ENCODE data around the gene NRCAM. TPM values are rescaled to one million over a fixed set of nuclear protein-coding genes. Genes with fewer than 3 reads are reported as not detected.

The NRCAM gene
- total and polyA plus RNA-seq, 2 donors (not counting 1 experiment from before 2014, with no cell fraction given) = 0.75 to 4.6 TPM

DNA sequence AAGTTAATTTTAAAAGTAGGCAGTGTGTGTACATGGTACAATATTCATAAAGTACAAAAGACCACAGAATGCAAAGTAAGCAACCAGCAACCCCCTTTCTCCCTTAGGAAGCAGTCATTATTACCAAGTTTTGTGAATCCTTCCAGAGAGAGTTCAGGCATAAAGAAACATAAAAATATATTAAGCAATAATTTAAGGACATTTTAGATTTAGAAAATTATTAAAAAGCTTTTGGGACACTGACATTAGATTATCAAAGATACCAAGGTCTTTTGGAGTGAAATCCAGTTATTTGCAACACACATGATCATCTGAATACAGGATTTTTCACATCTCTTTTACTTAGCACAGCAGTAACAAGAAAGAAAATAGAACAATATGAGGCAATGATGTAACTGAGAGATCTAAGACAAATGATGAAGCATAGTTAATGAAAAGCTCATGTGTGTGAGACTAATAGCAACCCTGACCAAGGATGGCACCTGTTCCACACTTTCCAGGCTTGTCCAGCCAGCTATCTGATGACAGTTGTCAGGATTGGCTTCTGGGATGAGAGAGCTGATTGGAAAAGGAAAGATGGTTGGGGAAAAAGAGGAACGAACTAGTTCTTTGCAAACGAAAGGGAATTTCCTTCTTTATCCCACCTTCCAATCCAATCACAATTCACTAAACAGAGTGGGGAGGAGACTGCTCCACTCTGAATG lies 210.6 kb downstream of the NRCAM start:
- no peak for DNase-seq
- no peaks in the 10 kb centered on the region for H3K9me3 Mint-ChIP-seq (ENCODE audit: insufficient read depth)
- ChIA-PET POLR2A (no interaction called here), CTCF (no interaction called here)
- H3K4me1 Mint-ChIP-seq = no peaks in the 10 kb centered on the region
- H3K27ac ChIP-seq (ENCODE audit: low read length in 2 of 2) = no peak overlapping the region
- no peaks in the 10 kb centered on the region for H3K36me3 ChIP-seq (replicated peaks in 1 of 2; ENCODE audit: control extremely low read depth in 1 of 2, control insufficient read depth in 1 of 2, extremely low read depth in 1 of 2, insufficient read depth in 2 of 2, low read length in 1 of 2)
- no peaks in the 10 kb centered on the region for H3K4me1 ChIP-seq (ENCODE audit: control insufficient read depth in 2 of 2, insufficient read depth in 2 of 2, low read length in 2 of 2)
- no CpG with 5 or more reads among the region's 2 CpGs for WGBS (ENCODE audit: insufficient coverage)
- no peaks in the 10 kb centered on the region for H4K20me1 ChIP-seq (ENCODE audit: control insufficient read depth, insufficient read depth, low read length, poor library complexity, severe bottlenecking)
- ATAC-seq (ENCODE audit: low read depth) = no peak
- H3K9me3 ChIP-seq (ENCODE audit: control extremely low read depth in 1 of 3, control insufficient read depth in 2 of 3, insufficient read depth in 1 of 3, low read length in 2 of 3) = no peaks in the 10 kb centered on the region
- H3K27me3 ChIP-seq (replicated peaks in 1 of 4; ENCODE audit: control extremely low read depth in 1 of 4, control insufficient read depth in 3 of 4, insufficient read depth in 4 of 4, low read length in 3 of 4) = peaks cover 0 to 2% (median 0%) of the 10 kb centered on the region in 4 experiments
- TF ChIP-seq EZH2 (IDR thresholded peaks at IDR 0.05; ENCODE audit: borderline replicate concordance, insufficient read depth, low read depth, low read length, poor library complexity, severe bottlenecking) = no peak
- TF ChIP-seq, protein P1, sequence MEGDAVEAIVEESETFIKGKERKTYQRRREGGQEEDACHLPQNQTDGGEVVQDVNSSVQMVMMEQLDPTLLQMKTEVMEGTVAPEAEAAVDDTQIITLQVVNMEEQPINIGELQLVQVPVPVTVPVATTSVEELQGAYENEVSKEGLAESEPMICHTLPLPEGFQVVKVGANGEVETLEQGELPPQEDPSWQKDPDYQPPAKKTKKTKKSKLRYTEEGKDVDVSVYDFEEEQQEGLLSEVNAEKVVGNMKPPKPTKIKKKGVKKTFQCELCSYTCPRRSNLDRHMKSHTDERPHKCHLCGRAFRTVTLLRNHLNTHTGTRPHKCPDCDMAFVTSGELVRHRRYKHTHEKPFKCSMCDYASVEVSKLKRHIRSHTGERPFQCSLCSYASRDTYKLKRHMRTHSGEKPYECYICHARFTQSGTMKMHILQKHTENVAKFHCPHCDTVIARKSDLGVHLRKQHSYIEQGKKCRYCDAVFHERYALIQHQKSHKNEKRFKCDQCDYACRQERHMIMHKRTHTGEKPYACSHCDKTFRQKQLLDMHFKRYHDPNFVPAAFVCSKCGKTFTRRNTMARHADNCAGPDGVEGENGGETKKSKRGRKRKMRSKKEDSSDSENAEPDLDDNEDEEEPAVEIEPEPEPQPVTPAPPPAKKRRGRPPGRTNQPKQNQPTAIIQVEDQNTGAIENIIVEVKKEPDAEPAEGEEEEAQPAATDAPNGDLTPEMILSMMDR (IDR thresholded peaks at IDR 0.05) = no peak
- H3K27ac Mint-ChIP-seq = no peak overlapping the region
- intact Hi-C loops (cut with micrococcal nuclease) = no loop called here
- H3K27me3 Mint-ChIP-seq = peaks cover 11% of the 10 kb centered on the region
- H3K4me3 Mint-ChIP-seq = no peak overlapping the region
- H3K9ac ChIP-seq (ENCODE audit: low read length) = no peak overlapping the region
- no peaks in the 10 kb centered on the region for H3K79me2 ChIP-seq (ENCODE audit: control insufficient read depth, insufficient read depth, low read length)
- H2AFZ ChIP-seq (ENCODE audit: insufficient read depth, low read depth, low read length, poor library complexity, severe bottlenecking) = no peak overlapping the region
- no peak overlapping the region for H3K4me2 ChIP-seq (replicated peaks; ENCODE audit: low read depth, low read length, poor library complexity, severe bottlenecking)
- no peak overlapping the region for H3K4me3 ChIP-seq (ENCODE audit: control extremely low read depth in 1 of 5, extremely low read depth in 1 of 5, insufficient read depth in 1 of 5, low read depth in 2 of 5, low read length in 4 of 5)

DNA sequence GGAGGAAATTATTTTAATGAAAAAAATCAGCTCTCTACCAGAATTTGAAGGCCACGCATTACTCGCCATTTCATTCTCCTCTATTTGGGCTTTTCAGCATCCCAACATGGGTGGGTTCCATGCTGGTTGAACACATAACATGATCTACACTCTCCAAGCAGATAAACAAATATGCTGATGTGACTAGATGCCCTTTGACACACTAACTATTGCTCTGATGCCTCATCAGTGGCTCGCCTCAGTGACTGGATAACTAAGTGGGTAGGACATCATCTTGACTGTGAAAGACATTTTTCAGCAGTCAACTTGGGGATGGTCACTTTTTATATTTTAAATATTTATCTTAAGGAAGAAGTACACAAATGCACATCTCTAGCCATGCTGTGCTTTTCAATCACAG lies 212.1 kb downstream of the NRCAM start:
- no peak overlapping the region for H3K27ac ChIP-seq (ENCODE audit: low read length in 2 of 2)
- no peaks in the 10 kb centered on the region for H3K36me3 ChIP-seq (replicated peaks in 1 of 2; ENCODE audit: control extremely low read depth in 1 of 2, control insufficient read depth in 1 of 2, extremely low read depth in 1 of 2, insufficient read depth in 2 of 2, low read length in 1 of 2)
- Mint-ChIP-seq H3K4me3 (no peak overlapping the region), H3K4me1 (no peaks in the 10 kb centered on the region), H3K27me3 (peaks cover 11% of the 10 kb centered on the region), H3K27ac (no peak overlapping the region), H3K9me3 (ENCODE audit: insufficient read depth) (no peaks in the 10 kb centered on the region)
- no peaks in the 10 kb centered on the region for H4K20me1 ChIP-seq (ENCODE audit: control insufficient read depth, insufficient read depth, low read length, poor library complexity, severe bottlenecking)
- POLR2A ChIA-PET = no interaction called here
- H3K9ac ChIP-seq (ENCODE audit: low read length) = no peak overlapping the region
- no peak overlapping the region for H3K4me3 ChIP-seq (ENCODE audit: control extremely low read depth in 1 of 5, extremely low read depth in 1 of 5, insufficient read depth in 1 of 5, low read depth in 2 of 5, low read length in 4 of 5)
- no peaks in the 10 kb centered on the region for H3K4me1 ChIP-seq (ENCODE audit: control insufficient read depth in 2 of 2, insufficient read depth in 2 of 2, low read length in 2 of 2)
- no peak for DNase-seq
- H3K79me2 ChIP-seq (ENCODE audit: control insufficient read depth, insufficient read depth, low read length) = no peaks in the 10 kb centered on the region
- intact Hi-C loops (cut with micrococcal nuclease) = no loop called here
- no peaks in the 10 kb centered on the region for H3K9me3 ChIP-seq (ENCODE audit: control extremely low read depth in 1 of 3, control insufficient read depth in 2 of 3, insufficient read depth in 1 of 3, low read length in 2 of 3)
- peaks cover 0 to 2% (median 0%) of the 10 kb centered on the region in 4 experiments for H3K27me3 ChIP-seq (replicated peaks in 1 of 4; ENCODE audit: control extremely low read depth in 1 of 4, control insufficient read depth in 3 of 4, insufficient read depth in 4 of 4, low read length in 3 of 4)
- no peak overlapping the region for H3K4me2 ChIP-seq (replicated peaks; ENCODE audit: low read depth, low read length, poor library complexity, severe bottlenecking)
- no peak for ATAC-seq (ENCODE audit: low read depth)
- TF ChIP-seq EZH2 (IDR thresholded peaks at IDR 0.05; ENCODE audit: borderline replicate concordance, insufficient read depth, low read depth, low read length, poor library complexity, severe bottlenecking) = no peak
- TF ChIP-seq, protein P1 (IDR thresholded peaks at IDR 0.05) = no peak
- CTCF ChIA-PET = no interaction called here
- WGBS (ENCODE audit: insufficient coverage) = 100% methylated on average over 2 of the region's 3 CpGs
- no peak overlapping the region for H2AFZ ChIP-seq (ENCODE audit: insufficient read depth, low read depth, low read length, poor library complexity, severe bottlenecking)

Measured in B cell (primary cell).